ENCODE measurements around the gene RASA4.
"Not testable (repeated sequence)": the region's sequence is repeated elsewhere in the genome, so short reads cannot be mapped to it uniquely, and the experiment has no call there.

Gene RASA4

GRCh38 chr7:102542771-102543170, 73.8 kb downstream of the RASA4 start:
- not testable (repeated sequence) for DNase-seq

GRCh38 chr7:102542083-102542482, 74.5 kb downstream of the RASA4 start:
- DNase-seq: not testable (repeated sequence)

GRCh38 chr7:102540604-102541003, 76.0 kb downstream of the RASA4 start:
- not testable (repeated sequence) for DNase-seq

GRCh38 chr7:102535062-102535615, 81.4 kb downstream of the RASA4 start:
- not testable (repeated sequence) for DNase-seq

GRCh38 chr7:102532127-102532526, 84.4 kb downstream of the RASA4 start:
- DNase-seq: not testable (repeated sequence)

- not testable (repeated sequence) for DNase-seq
These were observed 85.0 kb downstream of the RASA4 start for GRCh38 chr7:102531583-102531982.

- DNase-seq: not testable (repeated sequence)
These were observed 88.4 kb downstream of the RASA4 start for GRCh38 chr7:102527822-102528793.

GRCh38 chr7:102527182-102527581, 89.4 kb downstream of the RASA4 start:
- not testable (repeated sequence) for DNase-seq

GRCh38 chr7:102524803-102525202, 91.8 kb downstream of the RASA4 start:
- DNase-seq: not testable (repeated sequence)

All from activated gamma-delta T cell (primary cell).